SH-SY5Y (cell line): ENCODE data around the gene TMED7.

ENCODE experiments used
- GATA2 ChIP-seq: IDR thresholded peaks from 2 replicates; pipeline ENCODE4 v1.6.1; 2011; ENCODE audit warnings: mild to moderate bottlenecking, low read depth, low read length
- GATA3 ChIP-seq: IDR thresholded peaks from 2 replicates; pipeline ENCODE4 v1.6.1; 2011; ENCODE audit warnings: low read depth, mild to moderate bottlenecking, low read length, moderate library complexity

- TF ChIP-seq GATA2 (no peak), GATA3 (no peak)
These were observed 10.2 kb upstream of the TMED7 start for GRCh38 chr5:115636008-115636407.
